Nephron (organoid): ENCODE measurements around the gene ATG16L2.
"Not testable (repeated sequence)": the region's sequence is repeated elsewhere in the genome, so short reads cannot be mapped to it uniquely, and the experiment has no call there.

Experiments
- H3K27ac Mint-ChIP-seq, 3 experiments: 2 replicates each; pipeline ENCODE4 v1.8.0; 2020; ENCODE audit warnings: mixed read lengths in 3 of 3, mild to moderate bottlenecking in 2 of 3, moderate library complexity in 1 of 3
- H3K27me3 Mint-ChIP-seq: 2 replicates; pipeline ENCODE4 v1.8.0; 2021; ENCODE audit warnings: low read depth, mild to moderate bottlenecking, moderate library complexity, mixed read lengths
- H3K36me3 Mint-ChIP-seq: 2 replicates; pipeline ENCODE4 v1.8.0; 2020; ENCODE audit warnings: low read depth, mixed read lengths
- H3K4me1 Mint-ChIP-seq: 2 replicates; pipeline ENCODE4 v1.8.0; 2020; ENCODE audit warnings: mixed read lengths
- H3K4me3 Mint-ChIP-seq, 3 experiments: 2 replicates each; pipeline ENCODE4 v1.8.0; 2020; ENCODE audit warnings: mild to moderate bottlenecking in 3 of 3, mixed read lengths in 3 of 3, moderate library complexity in 2 of 3
- H3K9me3 Mint-ChIP-seq: 2 replicates; pipeline ENCODE4 v1.8.0; 2020; ENCODE audit warnings: mixed read lengths
- CTCF ChIP-seq, 3 experiments: fragments of 200-600 bp; sonication (generic); IDR thresholded peaks; one replicate each; pipeline ENCODE4 v1.5.0; 2021; ENCODE audit warnings: antibody characterized with exemption in 3 of 3; ENCODE audit not compliant: unreplicated experiment in 3 of 3

The ATG16L2 gene

GRCh38 chr11:72788241-72788640, 26.0 kb upstream of the ATG16L2 start:
- H3K9me3 Mint-ChIP-seq, result no peaks in the 10 kb centered on the region
- H3K36me3 Mint-ChIP-seq, result no peaks in the 10 kb centered on the region
- no peak overlapping the region for H3K4me3 Mint-ChIP-seq
- H3K27me3 Mint-ChIP-seq, result peaks cover 3% of the 10 kb centered on the region
- peaks cover 16% of the 10 kb centered on the region for H3K4me1 Mint-ChIP-seq
- no peak overlapping the region for H3K27ac Mint-ChIP-seq
- TF ChIP-seq CTCF (IDR thresholded peaks at IDR 0.05; ENCODE audit: unreplicated experiment in 3 of 3), result no peak

GRCh38 chr11:72789493-72790131, 24.6 kb upstream of the ATG16L2 start:
- Mint-ChIP-seq H3K27ac (peak overlapping the region in 2 of 3 experiments; percentile 44 to 48), H3K27me3 (peaks cover 3% of the 10 kb centered on the region), H3K4me1 (peaks cover 29% of the 10 kb centered on the region), H3K4me3 (no peak overlapping the region), H3K36me3 (no peaks in the 10 kb centered on the region), H3K9me3 (no peaks in the 10 kb centered on the region)
- TF ChIP-seq CTCF (IDR thresholded peaks at IDR 0.05; ENCODE audit: unreplicated experiment in 3 of 3), result no peak

- not testable (repeated sequence) for H3K27me3 Mint-ChIP-seq, H3K27ac Mint-ChIP-seq, H3K4me3 Mint-ChIP-seq, H3K36me3 Mint-ChIP-seq, H3K9me3 Mint-ChIP-seq
- peaks cover 32% of the 10 kb centered on the region for H3K4me1 Mint-ChIP-seq
Observed at GRCh38 chr11:72791228-72791627, 23.0 kb upstream of the ATG16L2 start.

GRCh38 chr11:72792437-72793021, 21.7 kb upstream of the ATG16L2 start:
- H3K36me3 Mint-ChIP-seq, result no peaks in the 10 kb centered on the region
- H3K4me3 Mint-ChIP-seq, result peak overlapping the region in 2 of 3 experiments; percentile 4 to 27
- H3K4me1 Mint-ChIP-seq, result peaks cover 32% of the 10 kb centered on the region
- TF ChIP-seq CTCF (IDR thresholded peaks at IDR 0.05; ENCODE audit: unreplicated experiment in 3 of 3), result no peak
- no peaks in the 10 kb centered on the region for H3K9me3 Mint-ChIP-seq
- peaks cover 3% of the 10 kb centered on the region for H3K27me3 Mint-ChIP-seq
- peak overlapping the region in 2 of 3 experiments; percentile 93 to 98 for H3K27ac Mint-ChIP-seq

- H3K9me3 Mint-ChIP-seq, result no peaks in the 10 kb centered on the region
- H3K4me1 Mint-ChIP-seq, result peaks cover 32% of the 10 kb centered on the region
- H3K27ac Mint-ChIP-seq, result peak overlapping the region; percentile 93 to 98 (median 97)
- TF ChIP-seq CTCF (IDR thresholded peaks at IDR 0.05; ENCODE audit: unreplicated experiment in 3 of 3), result no peak
- H3K36me3 Mint-ChIP-seq, result no peaks in the 10 kb centered on the region
- no peaks in the 10 kb centered on the region for H3K27me3 Mint-ChIP-seq
- H3K4me3 Mint-ChIP-seq, result peak overlapping the region; percentile 97
Observed at GRCh38 chr11:72793076-72793424, 21.2 kb upstream of the ATG16L2 start.

- peak; percentile 98 to 100 (median 99) for TF ChIP-seq CTCF (IDR thresholded peaks at IDR 0.05; ENCODE audit: unreplicated experiment in 3 of 3)
- peak within 1 kb of the TSS; percentile 97 for H3K4me3 Mint-ChIP-seq
- no peaks in the 10 kb centered on the region for H3K27me3 Mint-ChIP-seq
- peak within 1 kb of the TSS; percentile 93 to 98 (median 97) for H3K27ac Mint-ChIP-seq
- H3K4me1 Mint-ChIP-seq, result peaks cover 32% of the 10 kb centered on the region
- H3K36me3 Mint-ChIP-seq, result no peaks in the 10 kb centered on the region
- H3K9me3 Mint-ChIP-seq, result no peaks in the 10 kb centered on the region
Observed at GRCh38 chr11:72793425-72794367, 20.5 kb upstream of the ATG16L2 start, which contains the start of gene STARD10. STARD10 (minus strand) TSS chr11:72794047; CDS start chr11:72781181, 12,866 bp downstream.
